ENCODE results near the gene VDAC1.

The VDAC1 gene

DNA sequence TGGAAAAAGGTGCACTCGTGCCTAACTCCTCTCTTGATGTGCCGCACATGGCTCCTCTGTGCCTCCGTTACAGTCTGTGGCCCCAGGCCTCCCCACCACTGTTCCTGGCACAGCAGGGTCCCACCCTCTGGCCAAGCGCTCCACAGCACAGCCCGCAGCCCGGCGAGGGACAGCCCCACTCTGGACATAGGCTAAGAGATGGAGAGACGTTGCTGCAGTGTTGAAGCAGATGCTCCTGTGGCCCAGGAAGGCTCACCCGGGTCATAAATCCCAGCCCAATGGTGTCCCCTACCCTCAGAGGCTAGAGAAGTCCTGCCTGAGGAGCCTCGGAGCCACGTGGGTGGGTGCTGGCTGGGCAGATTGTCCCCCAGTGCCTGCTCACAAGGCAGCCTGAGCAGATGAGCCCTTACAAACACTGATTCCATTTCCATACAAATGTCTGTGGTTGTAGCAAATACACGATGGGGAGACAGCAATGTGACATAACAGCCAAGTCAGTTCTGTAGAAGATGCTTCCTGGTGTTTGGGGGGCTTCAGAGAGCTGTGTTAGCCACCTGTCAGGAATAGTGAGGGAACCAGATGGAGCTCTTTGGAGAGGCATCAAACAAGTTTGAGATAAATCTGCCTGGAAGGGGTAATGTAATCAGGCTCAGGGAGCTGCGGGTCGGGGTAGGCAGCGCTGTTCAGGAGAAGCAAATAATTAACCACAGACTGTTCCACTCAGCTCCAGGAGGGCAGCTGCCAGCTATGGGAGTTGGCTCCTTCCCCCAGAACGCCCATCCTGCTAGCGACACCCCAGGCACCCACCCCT, 78.1 kb downstream of the VDAC1 start:
- DNase-seq (ENCODE audit: low read depth), result no peak

- peak; percentile 63 for DNase-seq (ENCODE audit: low read depth)
These were observed 78.8 kb downstream of the VDAC1 start for GRCh38 chr5:133925866-133926488.

DNA sequence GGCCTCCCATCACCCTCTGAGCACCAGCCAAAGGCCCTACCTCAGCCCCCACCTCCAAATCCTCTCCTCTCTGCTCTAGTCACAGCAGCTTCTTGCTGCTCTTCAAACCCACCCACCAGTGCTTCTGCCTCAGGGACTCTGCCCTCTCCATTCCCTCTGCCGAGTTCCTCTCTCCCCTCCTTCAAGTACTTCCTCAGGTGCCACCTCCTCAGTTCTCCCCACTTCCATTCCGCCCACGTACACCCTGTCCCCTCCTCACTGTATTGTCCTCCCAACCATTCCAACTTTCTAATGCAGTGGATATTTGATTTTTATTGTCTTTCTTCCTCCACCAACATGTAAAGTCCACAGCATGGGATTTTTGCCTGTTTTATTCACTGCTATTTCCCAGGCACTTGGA, 79.5 kb downstream of the VDAC1 start:
- no peak for DNase-seq (ENCODE audit: low read depth)

- peak; percentile 16 for DNase-seq (ENCODE audit: low read depth)
These were observed 80.4 kb downstream of the VDAC1 start for GRCh38 chr5:133924221-133924920.

- DNase-seq (ENCODE audit: low read depth), result no peak
These were observed 82.8 kb downstream of the VDAC1 start for GRCh38 chr5:133921979-133922378.

Data from EH (cell line).